GM19395 (cell line): Measurements from ENCODE around the gene GPATCH1.
"Not testable (repeated sequence)": the region's sequence is repeated elsewhere in the genome, so short reads cannot be mapped to it uniquely, and the experiment has no call there.

Source experiments
- ATAC-seq: cut with Tn5 transposase; IDR thresholded peaks from one replicate; pipeline ENCODE4 v1.9.1; 2021; ENCODE audit warnings: mild to moderate bottlenecking, moderate library complexity; ENCODE audit not compliant: unreplicated experiment

Gene GPATCH1

GRCh38 chr19:33111587-33111986, 30.6 kb downstream of the GPATCH1 start:
- no peak for ATAC-seq

DNA sequence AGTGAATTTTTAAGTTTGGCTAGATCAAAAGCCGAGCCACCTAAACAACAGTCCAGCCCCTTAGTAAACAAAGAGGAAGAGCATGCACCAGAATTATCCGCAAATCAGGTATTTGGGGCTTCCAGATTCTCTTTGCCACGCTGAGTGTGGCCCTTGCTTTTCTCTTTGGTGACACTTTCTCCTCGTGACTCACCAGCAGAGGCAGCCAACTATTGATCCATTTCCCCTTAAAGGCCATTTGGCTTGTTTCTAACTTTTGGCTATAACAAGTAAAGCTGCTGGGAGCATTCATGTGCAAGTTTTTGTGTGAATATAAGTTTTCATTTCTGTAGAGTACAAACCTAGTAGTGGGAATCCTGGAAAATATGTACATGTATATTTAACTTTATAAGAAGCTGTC, 33.3 kb downstream of the GPATCH1 start:
- ATAC-seq, result no peak

- ATAC-seq, result no peak
These were observed 36.5 kb downstream of the GPATCH1 start for GRCh38 chr19:33117501-33117900.

DNA sequence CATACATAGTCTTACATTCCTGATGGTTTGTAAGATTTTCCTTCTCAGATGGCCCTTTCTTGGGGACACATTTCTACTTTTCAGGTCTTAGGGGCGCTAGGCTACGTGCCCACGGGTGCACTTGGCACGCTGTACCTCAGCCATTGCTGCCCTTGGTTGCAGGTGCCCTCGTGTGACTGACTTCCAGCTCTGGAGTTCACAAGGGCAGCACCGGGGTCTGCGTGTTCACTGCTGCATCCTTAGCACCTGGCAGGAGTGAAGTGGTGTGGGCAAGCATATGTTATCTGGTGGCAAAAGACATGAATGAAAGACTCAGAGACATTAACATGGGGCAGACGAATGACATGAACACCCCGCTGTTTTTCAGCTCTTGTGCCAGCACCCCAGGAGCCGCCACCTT, 37.7 kb downstream of the GPATCH1 start:
- ATAC-seq, result no peak

DNA sequence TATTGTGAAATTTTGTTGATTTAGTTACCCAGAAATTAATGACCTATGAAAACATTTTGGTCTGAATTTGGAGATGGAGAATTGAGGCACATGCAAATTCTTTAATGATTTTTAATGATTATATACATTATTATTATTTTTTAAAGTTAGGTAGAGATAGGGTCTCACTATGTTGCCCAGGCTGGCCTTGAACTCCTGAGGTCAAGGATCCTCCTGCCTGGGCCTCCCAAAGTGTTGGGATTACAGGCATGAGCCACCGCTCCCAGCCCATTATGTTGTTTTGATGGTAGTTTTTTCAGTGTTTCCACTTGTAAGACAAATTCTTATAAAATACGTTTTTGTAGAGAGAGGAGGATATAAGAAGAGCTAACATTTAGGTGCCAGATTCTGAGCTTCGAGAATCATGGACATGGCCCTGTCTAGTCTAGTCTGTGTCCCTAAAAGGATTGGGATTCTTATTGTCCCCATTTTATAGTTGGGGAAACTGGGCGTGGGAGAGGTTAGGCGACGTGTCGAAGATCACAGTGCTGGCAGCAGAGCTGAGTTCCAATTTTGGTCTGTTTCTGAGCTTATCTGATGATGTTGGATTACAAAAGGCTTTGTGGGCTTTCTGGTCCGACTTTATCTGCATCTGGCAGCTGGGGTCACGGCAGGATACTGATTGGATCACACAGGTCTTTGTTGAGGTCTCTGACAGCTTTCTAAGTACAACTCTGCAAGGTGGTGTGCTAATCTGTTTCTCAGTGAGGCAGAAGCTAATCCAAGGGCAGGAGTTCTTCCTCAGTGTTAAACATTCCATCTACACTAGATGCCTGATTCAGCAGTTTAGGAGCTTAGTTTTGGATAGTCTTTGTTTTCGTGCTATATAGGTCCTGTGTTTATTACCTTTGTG, 43.5 kb downstream of the GPATCH1 start:
- ATAC-seq, result no peak

DNA sequence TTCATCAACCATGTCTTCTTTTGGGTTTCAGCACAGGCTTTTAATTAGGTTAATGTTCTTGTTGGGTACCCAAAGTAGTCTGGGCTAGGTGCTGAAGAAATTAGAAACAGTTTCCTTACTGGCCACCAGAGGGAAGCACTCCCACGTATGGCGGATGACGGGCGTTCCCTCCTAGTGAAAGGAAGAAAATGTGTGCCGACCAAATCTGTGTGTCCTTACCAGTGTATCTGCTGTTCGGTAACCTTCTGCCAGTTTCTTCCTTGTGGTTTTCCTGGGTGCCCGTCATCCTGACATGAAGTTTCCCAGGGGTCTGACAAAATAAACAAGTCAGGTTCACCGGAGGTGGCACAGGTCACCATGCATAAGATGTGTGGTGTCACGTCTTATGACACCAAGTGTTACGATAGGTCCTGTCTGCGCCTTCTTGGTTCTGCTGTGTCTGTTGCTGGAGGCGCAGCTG, 45.0 kb downstream of the GPATCH1 start:
- no peak for ATAC-seq

DNA sequence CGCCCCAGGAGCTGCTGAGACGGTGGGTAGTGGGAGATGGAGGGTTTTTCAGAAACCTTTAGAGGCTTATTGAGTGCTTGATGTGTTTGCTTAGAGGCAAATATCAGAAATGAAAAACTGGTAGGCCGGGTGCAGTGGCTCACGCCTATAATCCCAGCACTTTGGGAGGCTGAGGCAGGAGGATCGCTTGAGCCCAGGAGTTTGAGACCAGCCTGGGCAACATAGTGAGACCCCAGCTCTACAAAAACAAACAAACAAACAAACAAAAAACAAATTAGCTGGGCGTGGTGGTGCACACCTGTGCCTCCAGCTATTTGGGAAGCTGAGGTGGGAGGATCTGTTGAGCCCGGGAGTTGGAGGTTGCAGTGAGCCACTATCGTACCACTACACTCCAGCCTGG, 45.7 kb downstream of the GPATCH1 start:
- not testable (repeated sequence) for ATAC-seq

- no peak for ATAC-seq
These were observed 48.9 kb downstream of the GPATCH1 start for GRCh38 chr19:33129901-33130300.

- no peak for ATAC-seq
These were observed 49.5 kb downstream of the GPATCH1 start for GRCh38 chr19:33130433-33130832.

GRCh38 chr19:33132021-33132420, 51.0 kb downstream of the GPATCH1 start, which contains the start of gene WDR88:
TSS of gene WDR88 (plus strand) at chr19:33132114. CDS start at chr19:33132170, 56 bp downstream.
- no peak for ATAC-seq

- ATAC-seq, result no peak
These were observed 51.4 kb downstream of the GPATCH1 start for GRCh38 chr19:33132425-33132824.

GRCh38 chr19:33133438-33134031, 52.6 kb downstream of the GPATCH1 start:
- no peak for ATAC-seq

- ATAC-seq, result no peak
These were observed 53.6 kb downstream of the GPATCH1 start for GRCh38 chr19:33134571-33135041.

DNA sequence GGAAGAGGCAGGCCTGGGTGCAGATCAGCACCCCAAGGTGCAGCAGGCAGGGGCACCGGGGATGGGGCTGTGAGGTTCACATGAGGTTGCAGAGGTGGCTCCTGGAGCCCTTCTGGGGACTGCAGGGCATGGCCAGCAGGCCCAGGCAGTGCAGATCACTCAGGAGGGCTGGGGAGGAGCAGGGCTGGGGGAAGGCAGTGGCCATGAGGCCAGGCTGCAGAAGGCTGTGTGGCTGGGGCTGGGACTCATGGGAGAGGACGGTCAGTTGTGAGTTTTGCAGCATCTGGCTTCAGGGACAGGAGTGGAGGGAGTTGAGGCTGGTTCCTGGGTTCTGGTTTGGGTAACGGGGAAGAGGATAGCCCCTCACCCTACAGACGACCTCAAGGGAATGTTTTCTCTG, 58.2 kb downstream of the GPATCH1 start:
- no peak for ATAC-seq

- no peak for ATAC-seq
These were observed 63.0 kb downstream of the GPATCH1 start for GRCh38 chr19:33143897-33144405.

- no peak for ATAC-seq
These were observed 65.2 kb downstream of the GPATCH1 start for GRCh38 chr19:33146209-33146608.

DNA sequence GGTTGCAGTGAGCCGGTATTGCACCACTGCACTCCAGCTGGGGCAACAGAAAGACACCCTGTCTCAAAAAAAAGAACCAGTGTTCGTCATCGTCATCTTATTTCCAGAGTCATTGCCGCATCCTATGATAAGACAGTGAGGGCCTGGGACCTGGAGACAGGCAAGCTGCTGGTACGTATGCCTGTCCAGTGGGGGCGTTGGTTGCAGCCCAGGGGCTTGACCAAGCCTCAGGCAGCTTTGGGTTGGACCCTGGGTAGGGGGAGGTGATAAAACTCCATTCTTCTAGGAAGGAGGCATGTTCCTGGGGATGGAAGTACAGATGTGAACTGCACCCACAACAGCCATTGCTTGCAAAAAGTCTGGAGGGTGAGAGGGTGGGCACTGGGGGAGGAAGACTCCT, 66.6 kb downstream of the GPATCH1 start:
- ATAC-seq, result no peak

DNA sequence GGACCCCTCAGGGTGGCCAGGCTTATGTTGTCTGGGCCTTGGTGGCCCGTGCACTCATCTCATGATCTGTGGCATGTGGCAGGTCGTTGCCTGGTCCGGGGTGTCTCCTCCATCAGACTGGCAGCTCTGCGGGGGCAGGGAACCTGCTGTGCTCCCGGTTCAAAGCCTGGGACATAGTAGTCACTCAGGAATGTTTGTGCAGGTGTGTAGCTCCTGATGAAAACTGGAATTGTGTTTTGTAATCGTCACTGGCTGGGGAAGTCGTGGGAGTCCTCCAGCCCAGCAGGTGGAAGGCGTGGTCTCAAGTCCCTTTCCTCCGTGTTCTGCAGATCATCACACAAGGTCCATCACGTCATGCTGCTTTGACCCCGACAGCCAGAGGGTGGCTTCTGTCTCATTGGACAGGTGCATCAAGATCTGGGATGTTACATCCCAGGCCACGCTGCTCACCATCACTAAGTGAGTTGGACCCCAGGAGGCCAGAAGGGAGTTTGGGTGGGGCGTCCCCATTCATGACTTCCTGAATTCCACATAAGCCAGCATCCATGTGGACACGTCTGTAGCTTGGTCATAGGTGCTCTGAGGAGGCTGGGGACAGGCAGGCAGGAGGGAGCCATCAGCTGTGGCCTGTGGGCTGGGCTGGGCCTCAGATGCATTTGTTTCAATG, 70.0 kb downstream of the GPATCH1 start:
- no peak for ATAC-seq

- no peak for ATAC-seq
These were observed 71.2 kb downstream of the GPATCH1 start for GRCh38 chr19:33152176-33152575.

- ATAC-seq, result not testable (repeated sequence)
These were observed 71.6 kb downstream of the GPATCH1 start for GRCh38 chr19:33152625-33153024.

DNA sequence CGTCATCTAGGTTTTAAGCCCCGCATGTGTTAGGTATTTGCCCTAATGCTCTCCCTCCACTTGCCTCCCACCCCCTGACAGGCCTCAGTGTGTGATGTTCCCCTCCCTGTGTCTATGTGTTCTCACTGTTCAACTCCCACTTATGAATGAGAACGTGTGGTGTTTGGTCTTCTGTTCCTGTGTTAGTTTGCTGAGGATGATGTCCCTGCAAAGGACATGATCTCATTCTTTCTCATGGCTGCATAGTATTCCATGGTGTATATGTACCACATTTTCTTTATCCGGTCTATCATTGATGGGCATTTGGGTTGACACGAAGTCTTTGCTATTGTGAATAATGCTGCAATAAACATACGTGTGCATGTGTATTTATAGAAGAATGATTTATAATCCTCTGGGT, 73.3 kb downstream of the GPATCH1 start:
- not testable (repeated sequence) for ATAC-seq
